HepG2 (cell line): ENCODE data around the gene NOL11. TPM values are rescaled to one million over a fixed set of nuclear protein-coding genes. Genes with fewer than 3 reads are reported as not detected.
A peak's percentile ranks its signal among the peaks of the same experiment; 100 is the strongest.

Source experiments
- ATF1 ChIP-seq: IDR thresholded peaks from 2 replicates; pipeline ENCODE4 v1.6.1; 2016; ENCODE audit warnings: mild to moderate bottlenecking, control low read depth
- CREB1 ChIP-seq, 2 experiments: fragments of 450-650 bp in 1 of 2; IDR thresholded peaks; 2 replicates each; pipeline ENCODE4 v1.6.1; 2016 to 2017; ENCODE audit warnings: control low read depth in 1 of 2, mild to moderate bottlenecking in 1 of 2, missing compliant biosample characterization in 1 of 2, missing genetic modification characterization in 1 of 2
- HCFC1 ChIP-seq: fragments of 150-350 bp; IDR thresholded peaks from 2 replicates; pipeline ENCODE4 v1.6.1; 2014; ENCODE audit warnings: low read depth, low read length
- HNF4A ChIP-seq: sonication (generic); formaldehyde crosslinking; IDR thresholded peaks from 2 replicates; pipeline ENCODE4 v1.4.0; 2020; ENCODE audit warnings: missing genetic modification reagents
- HNRNPL ChIP-seq: fragments of 200-400 bp; formaldehyde crosslinking; IDR thresholded peaks from 2 replicates; pipeline ENCODE4 v1.6.1; 2017; ENCODE audit warnings: mild to moderate bottlenecking, low read depth, low read length
- MAF1 ChIP-seq: sonication (generic); formaldehyde crosslinking; IDR thresholded peaks from 2 replicates; pipeline ENCODE4 v1.5.0; 2020; ENCODE audit warnings: missing genetic modification reagents, borderline replicate concordance
- MED1 ChIP-seq: sonication (generic); formaldehyde crosslinking; IDR thresholded peaks from 2 replicates; pipeline ENCODE4 v1.4.0; 2020; ENCODE audit warnings: missing genetic modification reagents
- MED13 ChIP-seq: sonication (generic); formaldehyde crosslinking; IDR thresholded peaks from 2 replicates; pipeline ENCODE4 v1.5.0; 2020; ENCODE audit warnings: missing genetic modification reagents
- MEIS1 ChIP-seq: sonication (generic); formaldehyde crosslinking; IDR thresholded peaks from 2 replicates; pipeline ENCODE4 v1.9.0; 2021; ENCODE audit warnings: mild to moderate bottlenecking, missing genetic modification reagents, moderate library complexity, borderline replicate concordance
- NCOA2 ChIP-seq: sonication (generic); formaldehyde crosslinking; IDR thresholded peaks from 2 replicates; pipeline ENCODE4 v1.8.0; 2022; ENCODE audit warnings: inconsistent platforms
- PHB2 ChIP-seq: fragments of 450-650 bp; IDR thresholded peaks from 2 replicates; pipeline ENCODE4 v1.6.1; 2018; ENCODE audit not compliant: partially characterized antibody
- PRMT3 ChIP-seq: sonication (generic); formaldehyde crosslinking; IDR thresholded peaks from 2 replicates; pipeline ENCODE4 v1.8.1; 2022; ENCODE audit warnings: low read depth, mild to moderate bottlenecking, moderate library complexity, missing genetic modification reagents, borderline replicate concordance
- SATB2 ChIP-seq: sonication (generic); formaldehyde crosslinking; IDR thresholded peaks from 2 replicates; pipeline ENCODE4 v1.5.0; 2020; ENCODE audit warnings: missing genetic modification reagents
- SMYD3 ChIP-seq: sonication (generic); formaldehyde crosslinking; IDR thresholded peaks from 2 replicates; pipeline ENCODE4 v1.8.1; 2023; ENCODE audit warnings: mild to moderate bottlenecking, missing genetic modification reagents
- SNRNP70 ChIP-seq: fragments of 200-400 bp; formaldehyde crosslinking; IDR thresholded peaks from 2 replicates; pipeline ENCODE4 v1.6.1; 2017; ENCODE audit warnings: mild to moderate bottlenecking, low read depth, low read length, moderate library complexity
- TOPORS ChIP-seq: sonication (generic); formaldehyde crosslinking; IDR thresholded peaks from 2 replicates; pipeline ENCODE4 v1.8.0; 2023; ENCODE audit warnings: mild to moderate bottlenecking, missing genetic modification reagents
- ZBTB21 ChIP-seq: sonication (generic); formaldehyde crosslinking; IDR thresholded peaks from 2 replicates; pipeline ENCODE4 v1.4.0; 2020; ENCODE audit warnings: missing genetic modification reagents
- ZFP62 ChIP-seq: sonication (generic); formaldehyde crosslinking; IDR thresholded peaks from 2 replicates; pipeline ENCODE4 v1.4.0; 2020; ENCODE audit warnings: missing genetic modification reagents
- ZNF17 ChIP-seq: sonication (generic); formaldehyde crosslinking; IDR thresholded peaks from 2 replicates; pipeline ENCODE4 v1.5.0; 2020; ENCODE audit warnings: mild to moderate bottlenecking, missing genetic modification reagents
- ZNF205 ChIP-seq: IDR thresholded peaks from 2 replicates; pipeline ENCODE4 v1.6.1; 2018; ENCODE audit warnings: missing biosample characterization, missing genetic modification reagents
- ZNF225 ChIP-seq: sonication (generic); formaldehyde crosslinking; IDR thresholded peaks from 2 replicates; pipeline ENCODE4 v1.4.0; 2020; ENCODE audit warnings: mild to moderate bottlenecking, missing genetic modification reagents
- polyA plus RNA-seq, 8 experiments: library from polyadenylated mRNA; depleted of rRNA in 3 of 8; stranded (reverse) in 7 of 8; unstranded in 1 of 8; fragments of >200 nt; fragmentation: Illumina TruSeq in 4 of 8; extraction: Trizol in 4 of 8; gene quantifications; 2 replicates each; pipeline versions ENCODE4 v1.2.1 to v1.2.3, GENCODE V29; 2011 to 2016; ENCODE audit warnings: low read depth in 4 of 8, missing spikeins in 1 of 8, mixed read lengths in 1 of 8; ENCODE audit not compliant: insufficient read depth in 1 of 8
- total RNA-seq, 5 experiments: library from RNA; depleted of rRNA; stranded (reverse); fragments of >200 nt; fragmentation: Illumina TruSeq; extraction: Trizol; gene quantifications; 2 replicates each; pipeline ENCODE4 v1.2.3, GENCODE V29; 2016; ENCODE audit warnings: low read depth in 1 of 5
- TF ChIP-seq, protein P1 (sequence below): IDR thresholded peaks from 2 replicates; pipeline ENCODE4 v1.6.1; 2016
- TF ChIP-seq, protein P2 (sequence below): sonication (generic); formaldehyde crosslinking; IDR thresholded peaks from 2 replicates; pipeline ENCODE4 v1.4.0; 2020; ENCODE audit warnings: mild to moderate bottlenecking, missing genetic modification reagents
- TF ChIP-seq, protein P3 (sequence below): sonication (generic); formaldehyde crosslinking; IDR thresholded peaks from 2 replicates; pipeline ENCODE4 v1.5.0; 2020; ENCODE audit warnings: missing genetic modification reagents
- TF ChIP-seq, protein P4 (sequence below): sonication (generic); formaldehyde crosslinking; conservative IDR thresholded peaks from 2 replicates; pipeline ENCODE4 v1.8.0; 2022; ENCODE audit warnings: mild to moderate bottlenecking, moderate library complexity, missing genetic modification reagents

Gene NOL11
- total and polyA plus RNA-seq, 2 of the 13 experiments (the other 11 are each of a cell fraction or from before 2014, with no cell fraction given): 45.8 to 124 TPM

DNA sequence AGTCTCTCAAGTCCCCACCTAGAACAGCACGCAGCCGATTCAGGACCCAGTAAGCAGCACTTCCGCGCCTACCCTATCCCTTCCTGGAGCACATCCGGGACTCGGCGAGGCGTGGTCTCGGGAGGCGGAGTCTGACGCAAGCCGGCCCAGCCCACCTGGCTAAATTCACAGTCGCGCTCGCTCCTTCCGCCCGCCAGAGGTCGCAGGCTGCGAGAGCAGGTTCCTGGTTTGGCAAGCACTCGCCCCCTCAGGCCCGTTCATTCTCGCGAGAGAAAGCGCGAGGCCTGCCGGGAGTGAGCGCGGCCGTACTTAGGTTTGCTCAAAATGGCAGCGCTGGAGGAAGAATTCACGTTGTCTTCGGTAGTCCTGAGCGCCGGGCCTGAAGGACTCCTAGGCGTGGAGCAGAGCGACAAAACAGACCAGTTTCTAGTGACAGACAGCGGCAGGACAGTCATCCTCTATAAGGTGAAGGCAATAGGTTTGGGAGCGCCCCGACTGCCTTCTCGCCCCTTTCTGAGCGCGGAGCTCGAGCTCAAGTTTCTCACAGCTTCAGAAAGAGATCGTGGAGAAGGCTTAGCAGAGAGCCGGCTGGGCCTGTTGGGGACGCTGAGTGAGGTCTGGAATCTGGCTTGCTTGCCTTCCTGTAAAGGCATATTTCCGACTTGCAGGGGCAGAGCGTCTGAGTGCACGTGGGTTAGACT, at the start of gene NOL11 (continued):
- TF ChIP-seq, protein P1, sequence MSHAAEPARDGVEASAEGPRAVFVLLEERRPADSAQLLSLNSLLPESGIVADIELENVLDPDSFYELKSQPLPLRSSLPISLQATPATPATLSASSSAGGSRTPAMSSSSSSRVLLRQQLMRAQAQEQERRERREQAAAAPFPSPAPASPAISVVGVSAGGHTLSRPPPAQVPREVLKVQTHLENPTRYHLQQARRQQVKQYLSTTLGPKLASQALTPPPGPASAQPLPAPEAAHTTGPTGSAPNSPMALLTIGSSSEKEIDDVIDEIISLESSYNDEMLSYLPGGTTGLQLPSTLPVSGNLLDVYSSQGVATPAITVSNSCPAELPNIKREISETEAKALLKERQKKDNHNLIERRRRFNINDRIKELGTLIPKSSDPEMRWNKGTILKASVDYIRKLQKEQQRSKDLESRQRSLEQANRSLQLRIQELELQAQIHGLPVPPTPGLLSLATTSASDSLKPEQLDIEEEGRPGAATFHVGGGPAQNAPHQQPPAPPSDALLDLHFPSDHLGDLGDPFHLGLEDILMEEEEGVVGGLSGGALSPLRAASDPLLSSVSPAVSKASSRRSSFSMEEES (CRISPR knock-in tag): peak; percentile 68; the same call in 1 of the 2 replicates
- TF ChIP-seq HCFC1 (peak; percentile 69), TOPORS (CRISPR knock-in tag) (peak; percentile 99), ZNF205 (CRISPR knock-in tag) (peak; percentile 90), SMYD3 (CRISPR knock-in tag) (peak; percentile 97), MED1 (CRISPR knock-in tag) (peak; percentile 90), PHB2 (no peak), NCOA2 (CRISPR knock-in tag) (peak; percentile 80), HNF4A (peak; percentile 70), MAF1 (CRISPR knock-in tag) (peak; percentile 65; the same call in 1 of the 2 replicates), MEIS1 (CRISPR knock-in tag) (peak; percentile 96), CREB1 (IDR thresholded peaks at IDR 0.05) (peak; percentile 72), CREB1 (CRISPR knock-in tag; IDR thresholded peaks at IDR 0.05) (peak; percentile 83), SNRNP70 (no peak), ZNF17 (CRISPR knock-in tag) (no peak; the same call in 1 of the 2 replicates), ZBTB21 (CRISPR knock-in tag) (no peak), ZFP62 (CRISPR knock-in tag) (0 out of 2 replicates have a peak, but pooled peaks have one; percentile 76), MED13 (CRISPR knock-in tag) (no peak), HNRNPL (no peak), ATF1 (CRISPR knock-in tag) (no peak), ZNF225 (CRISPR knock-in tag) (peak; percentile 60; the same call in 1 of the 2 replicates), SATB2 (CRISPR knock-in tag) (peak; percentile 96), PRMT3 (CRISPR knock-in tag) (no peak)
- TF ChIP-seq, protein P2, sequence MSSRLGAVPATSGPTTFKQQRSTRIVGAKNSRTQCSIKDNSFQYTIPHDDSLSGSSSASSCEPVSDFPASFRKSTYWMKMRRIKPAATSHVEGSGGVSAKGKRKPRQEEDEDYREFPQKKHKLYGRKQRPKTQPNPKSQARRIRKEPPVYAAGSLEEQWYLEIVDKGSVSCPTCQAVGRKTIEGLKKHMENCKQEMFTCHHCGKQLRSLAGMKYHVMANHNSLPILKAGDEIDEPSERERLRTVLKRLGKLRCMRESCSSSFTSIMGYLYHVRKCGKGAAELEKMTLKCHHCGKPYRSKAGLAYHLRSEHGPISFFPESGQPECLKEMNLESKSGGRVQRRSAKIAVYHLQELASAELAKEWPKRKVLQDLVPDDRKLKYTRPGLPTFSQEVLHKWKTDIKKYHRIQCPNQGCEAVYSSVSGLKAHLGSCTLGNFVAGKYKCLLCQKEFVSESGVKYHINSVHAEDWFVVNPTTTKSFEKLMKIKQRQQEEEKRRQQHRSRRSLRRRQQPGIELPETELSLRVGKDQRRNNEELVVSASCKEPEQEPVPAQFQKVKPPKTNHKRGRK (CRISPR knock-in tag): no peak
- TF ChIP-seq, protein P3, sequence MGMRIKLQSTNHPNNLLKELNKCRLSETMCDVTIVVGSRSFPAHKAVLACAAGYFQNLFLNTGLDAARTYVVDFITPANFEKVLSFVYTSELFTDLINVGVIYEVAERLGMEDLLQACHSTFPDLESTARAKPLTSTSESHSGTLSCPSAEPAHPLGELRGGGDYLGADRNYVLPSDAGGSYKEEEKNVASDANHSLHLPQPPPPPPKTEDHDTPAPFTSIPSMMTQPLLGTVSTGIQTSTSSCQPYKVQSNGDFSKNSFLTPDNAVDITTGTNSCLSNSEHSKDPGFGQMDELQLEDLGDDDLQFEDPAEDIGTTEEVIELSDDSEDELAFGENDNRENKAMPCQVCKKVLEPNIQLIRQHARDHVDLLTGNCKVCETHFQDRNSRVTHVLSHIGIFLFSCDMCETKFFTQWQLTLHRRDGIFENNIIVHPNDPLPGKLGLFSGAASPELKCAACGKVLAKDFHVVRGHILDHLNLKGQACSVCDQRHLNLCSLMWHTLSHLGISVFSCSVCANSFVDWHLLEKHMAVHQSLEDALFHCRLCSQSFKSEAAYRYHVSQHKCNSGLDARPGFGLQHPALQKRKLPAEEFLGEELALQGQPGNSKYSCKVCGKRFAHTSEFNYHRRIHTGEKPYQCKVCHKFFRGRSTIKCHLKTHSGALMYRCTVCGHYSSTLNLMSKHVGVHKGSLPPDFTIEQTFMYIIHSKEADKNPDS: peak; percentile 93
- TF ChIP-seq, protein P4, sequence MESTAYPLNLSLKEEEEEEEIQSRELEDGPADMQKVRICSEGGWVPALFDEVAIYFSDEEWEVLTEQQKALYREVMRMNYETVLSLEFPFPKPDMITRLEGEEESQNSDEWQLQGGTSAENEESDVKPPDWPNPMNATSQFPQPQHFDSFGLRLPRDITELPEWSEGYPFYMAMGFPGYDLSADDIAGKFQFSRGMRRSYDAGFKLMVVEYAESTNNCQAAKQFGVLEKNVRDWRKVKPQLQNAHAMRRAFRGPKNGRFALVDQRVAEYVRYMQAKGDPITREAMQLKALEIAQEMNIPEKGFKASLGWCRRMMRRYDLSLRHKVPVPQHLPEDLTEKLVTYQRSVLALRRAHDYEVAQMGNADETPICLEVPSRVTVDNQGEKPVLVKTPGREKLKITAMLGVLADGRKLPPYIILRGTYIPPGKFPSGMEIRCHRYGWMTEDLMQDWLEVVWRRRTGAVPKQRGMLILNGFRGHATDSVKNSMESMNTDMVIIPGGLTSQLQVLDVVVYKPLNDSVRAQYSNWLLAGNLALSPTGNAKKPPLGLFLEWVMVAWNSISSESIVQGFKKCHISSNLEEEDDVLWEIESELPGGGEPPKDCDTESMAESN (CRISPR knock-in tag): peak; percentile 100
